Measurements from ENCODE around the gene WDR73.

- TF ChIP-seq CTCF (IDR thresholded peaks at IDR 0.05) (no peak), REST (IDR thresholded peaks at IDR 0.05) (no peak), HOXA7 (CRISPR knock-in tag; IDR thresholded peaks at IDR 0.05) (no peak), ATOH8 (CRISPR knock-in tag; IDR thresholded peaks at IDR 0.05; ENCODE audit: low read depth) (no peak), ZNF302 (CRISPR knock-in tag; IDR thresholded peaks at IDR 0.05) (no peak), NFE2L2 (conservative IDR thresholded peaks at IDR 0.05; ENCODE audit: low read length) (no peak), SMC3 (IDR thresholded peaks at IDR 0.05) (no peak), NR3C1 (IDR thresholded peaks at IDR 0.05) (no peak)
These were observed 42.5 kb downstream of the WDR73 start for GRCh38 chr15:84611631-84612030.
